NCI-H1694 treated with DMSO at 0.1 percent for 48 hours (cell line): Measurements from ENCODE around the gene PLD6.
"Not testable (repeated sequence)": the region's sequence is repeated elsewhere in the genome, so short reads cannot be mapped to it uniquely, and the experiment has no call there.

Source experiments
- DNase-seq: peaks from one replicate; lab custom pipeline; 2025; lab: John Stamatoyannopoulos, UW

PLD6 gene, protein sequence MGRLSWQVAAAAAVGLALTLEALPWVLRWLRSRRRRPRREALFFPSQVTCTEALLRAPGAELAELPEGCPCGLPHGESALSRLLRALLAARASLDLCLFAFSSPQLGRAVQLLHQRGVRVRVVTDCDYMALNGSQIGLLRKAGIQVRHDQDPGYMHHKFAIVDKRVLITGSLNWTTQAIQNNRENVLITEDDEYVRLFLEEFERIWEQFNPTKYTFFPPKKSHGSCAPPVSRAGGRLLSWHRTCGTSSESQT

DNA sequence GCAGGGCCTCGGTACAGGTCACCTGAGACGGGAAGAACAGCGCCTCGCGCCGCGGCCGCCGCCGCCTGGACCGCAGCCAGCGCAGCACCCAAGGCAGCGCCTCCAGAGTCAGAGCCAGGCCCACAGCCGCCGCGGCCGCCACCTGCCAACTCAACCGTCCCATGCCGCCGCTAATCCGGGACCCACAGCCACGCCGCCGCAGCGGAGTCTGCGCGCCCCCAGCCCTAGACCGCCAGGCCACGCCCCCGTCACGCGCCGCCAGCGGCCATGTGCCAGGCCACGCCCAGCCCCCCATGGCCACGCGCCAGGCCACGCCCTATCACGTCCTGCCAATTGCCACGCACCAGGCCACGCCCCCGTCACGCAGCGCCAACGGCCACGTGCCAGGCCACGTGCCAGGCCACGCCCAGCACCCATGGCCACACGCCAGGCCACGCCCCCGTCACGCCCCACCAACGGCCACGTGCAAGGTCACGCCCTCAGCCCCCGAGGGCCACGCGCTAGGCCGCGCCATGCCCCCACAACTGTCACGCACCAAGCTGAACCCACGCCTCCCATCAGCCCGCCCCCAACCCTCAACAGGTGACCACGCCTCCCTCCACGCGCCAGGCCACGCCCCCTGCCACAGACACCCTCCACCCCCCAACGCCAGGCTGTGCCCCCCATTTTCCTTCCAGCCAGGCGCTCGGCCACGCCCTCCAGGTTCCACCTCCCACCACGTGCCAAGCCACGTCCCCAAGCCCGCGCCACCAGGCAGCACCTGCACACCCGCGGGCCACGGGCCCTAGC, at the start of gene PLD6:
Gene PLD6, minus strand, starts transcription at position 210 of the 789 bp plus-strand sequence. Its CDS starts 47 bp downstream, at position 163.
- peak; percentile 31 for DNase-seq

DNA sequence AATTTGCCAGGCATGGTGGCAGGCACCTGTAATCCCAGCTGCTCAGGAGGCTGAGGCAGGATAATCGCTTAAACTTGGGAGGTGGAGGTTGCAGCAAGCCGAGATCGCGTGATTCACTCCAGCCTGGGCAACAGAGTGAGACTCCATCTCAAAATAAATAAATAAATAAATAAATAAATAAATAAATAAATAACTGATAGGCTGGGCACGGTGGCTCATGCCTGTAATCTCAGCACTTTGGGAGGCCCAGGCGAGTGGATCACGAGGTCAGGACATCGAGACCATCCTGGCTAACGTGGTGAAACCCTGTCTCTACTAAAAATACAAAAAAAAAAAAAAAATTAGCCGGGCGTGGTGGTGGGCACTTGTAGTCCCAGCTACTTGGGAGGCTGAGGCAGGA, 49.6 kb upstream of the PLD6 start:
- DNase-seq = not testable (repeated sequence)

DNA sequence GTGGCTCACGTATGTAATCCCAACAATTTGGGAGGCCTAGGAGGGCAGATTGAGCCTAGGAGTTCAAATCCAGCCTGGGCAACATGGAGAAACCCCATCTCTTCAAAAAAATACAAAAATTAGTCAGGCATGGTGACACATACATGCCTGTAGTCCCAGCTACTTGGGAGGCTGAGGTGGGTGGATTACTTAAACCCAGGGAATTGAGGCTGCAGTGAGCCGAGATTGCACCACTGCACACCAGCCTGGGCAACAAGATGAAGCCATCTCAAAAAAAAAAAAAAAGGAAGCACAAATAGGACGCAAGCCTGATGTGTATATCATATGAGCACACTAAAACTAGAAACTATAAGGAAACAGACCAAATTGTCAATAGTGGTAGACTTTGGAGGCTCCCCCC, 47.9 kb upstream of the PLD6 start:
- DNase-seq = no peak

DNA sequence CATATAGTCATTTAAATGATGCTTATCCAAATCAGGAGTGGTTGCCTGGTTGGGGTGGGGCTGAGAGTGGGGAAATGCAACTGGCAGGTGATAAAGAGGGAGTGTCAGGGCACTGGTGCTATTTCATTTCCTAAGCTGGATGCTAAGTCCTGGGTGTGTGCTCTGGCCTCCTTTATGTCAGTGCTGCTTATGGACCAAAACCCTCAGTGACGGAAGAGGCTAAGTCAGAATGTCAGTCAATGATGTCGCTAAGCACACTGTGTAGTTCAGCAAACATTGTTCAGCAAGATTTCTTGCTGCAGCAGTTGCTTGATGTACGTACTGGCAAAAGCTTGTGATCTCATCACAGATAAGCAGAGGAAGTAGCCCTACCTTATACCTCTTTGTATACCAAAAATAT, 47.3 kb upstream of the PLD6 start:
- no peak for DNase-seq

DNA sequence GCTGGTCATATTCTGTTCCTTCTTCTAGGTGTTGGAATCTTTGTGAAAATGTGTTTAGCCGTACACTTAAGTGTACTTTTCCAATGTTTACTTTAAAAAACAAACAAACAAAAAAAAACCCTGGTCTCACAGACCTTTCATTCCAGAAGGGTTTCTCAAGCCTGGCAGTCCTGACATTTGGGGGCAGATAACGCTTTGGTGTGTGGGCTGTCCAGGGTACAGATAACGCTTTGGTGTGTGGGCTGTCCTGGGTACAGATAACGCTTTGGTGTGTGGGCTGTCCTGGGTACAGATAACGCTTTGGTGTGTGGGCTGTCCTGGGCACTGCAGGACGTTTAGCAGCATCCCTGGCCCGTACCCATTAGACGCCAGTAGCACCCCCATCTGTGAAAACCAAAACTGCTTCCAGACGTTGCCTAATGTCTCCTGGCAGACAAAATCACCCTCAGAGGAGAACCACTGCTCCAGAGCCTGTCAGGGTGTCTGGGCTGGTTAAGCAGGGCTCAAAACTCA, 46.1 kb upstream of the PLD6 start:
- DNase-seq = no peak

DNA sequence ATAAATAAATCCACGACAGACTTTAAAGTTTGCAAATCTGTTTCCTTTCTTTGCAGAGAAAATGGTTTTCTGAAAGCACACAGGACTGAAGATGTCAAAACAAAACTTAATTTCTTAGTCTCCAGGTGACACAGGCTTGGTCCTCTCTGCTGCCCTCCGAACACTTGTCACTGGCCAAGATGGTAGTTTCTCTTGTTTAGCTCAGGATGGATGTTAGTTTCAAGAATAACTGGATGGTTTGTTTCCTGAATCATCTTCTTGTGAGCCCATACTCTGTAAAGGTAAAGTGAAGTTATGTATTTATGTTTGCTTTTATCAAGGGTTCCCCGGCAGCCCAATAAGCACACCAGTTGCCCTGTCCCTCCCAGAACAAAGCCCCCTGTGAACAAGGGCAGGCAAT, 40.7 kb upstream of the PLD6 start:
- no peak for DNase-seq

DNA sequence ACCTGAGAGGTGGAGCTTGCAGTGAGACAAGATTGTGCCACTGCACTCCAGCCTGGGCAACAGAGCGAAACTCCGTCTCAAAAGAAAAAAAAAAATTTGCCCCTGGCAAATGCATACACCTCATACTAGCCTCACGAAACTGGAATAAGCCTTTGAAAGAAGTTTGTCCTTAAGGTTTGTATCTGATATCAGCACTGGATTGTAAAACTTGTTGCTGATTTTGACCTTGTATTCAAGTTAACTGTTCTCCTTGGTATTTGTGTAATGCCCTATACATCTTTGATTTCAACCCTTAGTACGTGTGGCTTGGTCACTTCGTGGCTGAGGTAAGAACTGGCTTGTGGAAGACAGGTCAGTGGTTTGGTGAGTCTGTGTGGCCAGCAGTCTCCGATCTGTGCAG, 37.0 kb upstream of the PLD6 start:
- DNase-seq = no peak

DNA sequence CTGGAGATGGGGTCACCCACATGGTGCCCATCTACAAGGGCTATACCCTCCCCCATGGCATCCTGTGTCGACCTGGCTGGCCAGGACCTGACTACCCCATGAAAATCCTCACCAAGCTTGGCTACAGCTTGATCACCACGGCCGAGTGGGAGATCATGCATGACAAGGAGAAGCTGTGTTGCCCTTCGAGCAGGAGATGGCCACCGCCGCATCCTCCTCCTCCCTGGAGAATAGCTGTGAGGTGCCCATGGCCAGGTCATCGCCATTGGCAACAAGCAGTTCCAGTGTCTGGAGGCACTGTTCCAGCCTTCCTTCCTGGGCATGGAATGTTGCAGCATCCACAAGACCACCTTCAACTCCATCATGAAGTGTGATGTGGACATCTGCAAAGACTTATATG, 36.1 kb upstream of the PLD6 start:
- no peak for DNase-seq

DNA sequence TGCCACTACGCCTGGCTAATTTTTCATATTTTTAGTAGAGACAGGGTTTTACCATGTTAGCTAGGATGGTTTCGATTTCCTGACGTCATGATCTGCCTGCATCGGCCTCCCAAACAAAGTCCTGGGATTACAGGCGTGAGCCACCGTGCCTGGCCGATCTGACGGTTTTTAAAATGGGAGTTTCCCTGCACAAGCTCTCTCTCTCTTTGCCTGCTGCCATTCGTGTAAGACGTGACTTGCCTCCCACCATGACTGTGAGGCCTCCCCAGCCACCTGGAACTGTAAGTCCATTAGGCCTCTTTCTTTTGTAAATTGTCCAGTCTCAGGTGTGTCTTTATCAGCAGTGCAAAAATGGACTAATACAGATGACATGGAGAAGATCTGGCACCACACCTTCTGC, 35.5 kb upstream of the PLD6 start:
- no peak for DNase-seq

DNA sequence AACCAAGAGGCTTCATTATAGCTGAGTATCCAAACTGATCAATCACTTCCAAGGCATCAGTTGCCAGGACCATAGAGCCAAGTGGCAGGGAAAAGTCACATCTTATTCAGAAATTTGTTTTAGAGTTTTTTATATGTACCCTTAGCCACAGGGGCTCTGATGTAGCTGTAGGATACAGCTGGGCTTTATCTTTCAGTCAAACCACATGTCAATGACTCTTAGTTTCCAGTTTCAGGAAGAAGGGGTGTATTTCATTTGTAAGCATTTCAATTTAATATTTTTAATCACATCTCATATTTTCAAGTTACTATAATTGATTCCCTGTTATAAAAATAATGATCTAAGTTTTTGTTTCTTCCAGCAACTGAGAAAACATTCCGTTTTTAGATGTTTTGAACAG, 33.7 kb upstream of the PLD6 start:
- DNase-seq = no peak

DNA sequence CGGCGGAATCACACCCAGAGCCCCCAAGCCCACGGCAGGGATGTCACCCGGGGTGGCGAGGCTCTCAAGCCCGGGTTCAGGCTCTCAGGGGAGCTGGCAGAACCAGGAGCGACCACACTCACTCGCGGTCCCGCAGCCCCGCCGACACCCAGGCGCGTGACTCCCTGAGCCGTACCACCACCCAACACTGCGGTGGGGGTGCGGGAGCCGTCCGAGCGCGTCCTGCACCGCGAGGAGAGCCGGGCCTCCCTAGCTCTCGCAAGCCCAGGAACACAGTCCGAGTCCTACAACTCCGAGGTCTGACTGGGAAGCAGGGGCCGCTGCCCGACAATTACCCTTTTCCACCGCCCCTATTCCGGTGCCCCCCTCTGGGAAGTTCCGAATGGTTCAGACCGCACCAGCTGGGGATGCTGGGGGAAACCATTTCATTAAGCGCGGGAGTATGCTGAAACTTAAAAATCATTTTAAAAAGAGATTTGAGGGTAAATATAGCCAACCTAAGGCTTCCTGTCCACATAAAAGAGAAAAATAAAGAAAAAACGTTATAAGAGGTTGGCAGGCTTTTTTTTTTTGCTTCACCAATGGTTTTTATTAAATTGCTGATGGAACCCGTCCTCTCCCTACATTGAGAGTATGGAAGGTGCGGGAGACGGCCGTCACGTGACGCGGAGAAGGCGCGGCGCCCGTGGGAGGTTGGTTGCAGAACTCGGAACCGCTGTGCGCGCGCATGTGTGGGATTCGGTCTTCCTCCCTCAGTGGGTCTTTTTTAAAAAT, 31.1 kb upstream of the PLD6 start, which contains the start of gene FLCN:
Gene FLCN, minus strand, starts transcription at position 143 of the 774 bp plus-strand sequence. CDS start 9,031 bp downstream, outside the sequence.
- DNase-seq = peak; percentile 93

DNA sequence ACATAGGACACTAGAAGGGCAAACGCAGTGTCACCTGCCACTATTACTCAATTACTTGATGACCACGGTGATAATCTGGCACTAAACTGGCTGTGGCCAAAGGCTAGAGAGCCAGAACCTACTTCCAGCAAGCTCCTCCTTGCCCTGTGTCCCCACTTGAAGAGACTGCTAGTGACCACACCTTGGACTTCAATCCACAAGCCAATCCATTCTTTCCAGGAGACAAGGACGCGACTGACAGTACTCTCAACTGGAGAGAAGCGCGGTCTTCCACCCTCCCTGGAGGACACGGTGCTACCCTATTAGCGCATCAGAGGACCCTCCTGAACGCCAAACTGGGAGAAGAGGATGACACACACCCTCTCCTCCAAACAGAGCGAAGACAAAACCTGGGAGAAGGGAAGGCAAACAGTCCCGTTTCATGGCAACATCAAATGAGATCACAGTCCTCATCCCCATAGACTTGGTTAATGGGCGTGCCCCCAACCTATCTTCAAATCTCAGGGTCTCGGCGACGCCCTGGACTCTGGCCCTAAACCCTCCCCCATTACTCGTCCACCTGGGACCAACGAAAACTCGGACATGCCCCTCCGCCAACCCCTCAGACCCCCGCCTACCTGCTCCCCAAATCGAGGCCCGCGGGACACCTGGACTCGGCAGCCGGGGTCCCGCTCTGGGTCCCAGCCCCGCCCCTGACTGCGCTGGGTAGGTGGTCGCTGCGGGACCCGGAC, 30.3 kb upstream of the PLD6 start:
- peak; percentile 5 for DNase-seq

DNA sequence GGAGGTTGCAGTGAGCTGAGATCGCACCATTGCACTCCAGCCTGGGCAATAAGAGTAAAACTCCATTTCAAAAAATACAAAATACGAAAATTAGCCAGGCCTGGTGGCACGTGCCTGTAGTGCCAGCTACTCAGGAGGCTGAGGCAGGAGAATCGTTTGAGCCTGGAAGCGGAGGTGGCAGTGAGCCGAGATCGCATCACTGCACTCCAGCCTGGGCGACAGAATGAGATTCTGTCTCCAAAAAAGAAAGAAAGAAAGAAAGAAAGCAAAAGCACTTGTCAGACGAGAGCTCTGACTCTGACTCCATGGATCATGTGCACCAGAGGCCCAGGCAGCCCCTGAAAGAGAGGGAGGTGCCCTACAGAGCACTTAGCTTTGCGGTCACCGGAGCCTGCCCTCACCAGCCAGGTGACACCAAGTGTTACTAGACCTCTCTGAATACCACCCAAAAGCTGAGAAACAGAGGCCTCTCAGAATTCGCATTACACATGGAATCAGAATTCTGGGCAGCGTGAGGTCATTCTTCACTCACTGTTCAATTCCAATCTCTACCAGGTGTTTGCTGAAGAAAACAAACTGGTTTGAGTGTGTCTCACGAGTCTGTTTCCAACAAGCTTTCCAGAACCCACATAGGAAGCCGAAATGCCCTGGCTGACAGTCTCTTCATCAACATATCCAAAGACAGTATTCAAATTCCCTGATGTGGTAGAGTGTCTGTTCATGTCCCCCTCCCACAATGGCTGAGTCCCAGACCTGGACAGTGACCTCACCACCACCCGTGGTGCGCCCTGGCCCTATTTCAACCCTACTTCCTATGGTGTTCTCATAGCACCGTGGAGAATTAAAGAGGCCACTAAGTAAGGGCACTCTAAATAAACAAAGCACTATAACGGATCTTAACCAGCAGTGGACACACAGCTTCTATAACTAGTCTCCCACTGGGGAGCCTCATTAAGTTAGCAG, 29.4 kb upstream of the PLD6 start:
- DNase-seq = no peak

DNA sequence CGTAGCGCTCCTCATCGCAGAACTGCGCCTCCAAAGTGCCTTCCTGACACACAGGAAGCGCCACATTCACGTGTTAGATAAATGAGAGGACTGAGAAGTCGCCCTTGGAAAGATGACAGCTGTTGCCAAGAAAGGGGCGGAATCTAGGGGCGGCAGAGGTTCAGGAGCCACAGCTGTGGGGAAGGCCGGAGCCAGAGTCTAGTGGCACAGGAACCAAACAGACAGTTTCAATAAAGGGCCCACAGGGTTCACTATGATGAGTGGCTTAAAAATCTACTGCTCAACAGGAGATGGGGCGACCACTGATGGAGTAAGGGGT, 26.1 kb upstream of the PLD6 start:
- DNase-seq = no peak

DNA sequence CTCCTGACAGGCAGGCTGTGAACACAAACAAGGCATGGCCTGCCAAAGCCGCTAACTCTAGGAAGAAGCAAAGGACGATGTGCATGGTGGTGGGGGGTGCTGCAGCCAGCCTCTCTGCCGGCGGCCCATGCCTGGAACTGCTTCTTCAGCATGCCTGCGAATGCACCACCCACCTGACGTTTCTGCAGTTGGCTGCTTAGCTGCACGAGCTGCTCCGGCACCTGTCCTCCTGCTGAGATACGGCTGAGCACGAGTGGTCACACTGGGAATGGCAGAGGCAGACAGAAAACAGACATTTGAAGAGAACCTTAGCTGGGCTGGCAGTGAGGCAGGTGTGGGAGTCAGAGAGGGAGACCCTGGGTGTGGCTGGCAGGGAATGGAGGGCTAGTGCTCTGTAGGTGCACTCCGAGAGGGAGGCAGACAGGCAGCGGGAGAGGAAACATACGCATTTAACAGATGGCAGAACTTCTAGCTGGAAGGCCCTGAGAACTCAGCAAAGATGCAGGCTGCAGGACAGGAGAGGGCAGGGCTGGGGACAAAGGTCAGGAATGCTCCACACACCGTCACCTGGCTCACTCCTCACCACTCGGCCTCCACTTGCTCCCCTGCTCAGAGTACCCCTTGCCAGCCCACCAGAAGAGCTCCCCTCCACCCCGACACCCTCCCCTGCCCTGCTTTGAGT, 25.6 kb upstream of the PLD6 start:
- DNase-seq = peak; percentile 17

DNA sequence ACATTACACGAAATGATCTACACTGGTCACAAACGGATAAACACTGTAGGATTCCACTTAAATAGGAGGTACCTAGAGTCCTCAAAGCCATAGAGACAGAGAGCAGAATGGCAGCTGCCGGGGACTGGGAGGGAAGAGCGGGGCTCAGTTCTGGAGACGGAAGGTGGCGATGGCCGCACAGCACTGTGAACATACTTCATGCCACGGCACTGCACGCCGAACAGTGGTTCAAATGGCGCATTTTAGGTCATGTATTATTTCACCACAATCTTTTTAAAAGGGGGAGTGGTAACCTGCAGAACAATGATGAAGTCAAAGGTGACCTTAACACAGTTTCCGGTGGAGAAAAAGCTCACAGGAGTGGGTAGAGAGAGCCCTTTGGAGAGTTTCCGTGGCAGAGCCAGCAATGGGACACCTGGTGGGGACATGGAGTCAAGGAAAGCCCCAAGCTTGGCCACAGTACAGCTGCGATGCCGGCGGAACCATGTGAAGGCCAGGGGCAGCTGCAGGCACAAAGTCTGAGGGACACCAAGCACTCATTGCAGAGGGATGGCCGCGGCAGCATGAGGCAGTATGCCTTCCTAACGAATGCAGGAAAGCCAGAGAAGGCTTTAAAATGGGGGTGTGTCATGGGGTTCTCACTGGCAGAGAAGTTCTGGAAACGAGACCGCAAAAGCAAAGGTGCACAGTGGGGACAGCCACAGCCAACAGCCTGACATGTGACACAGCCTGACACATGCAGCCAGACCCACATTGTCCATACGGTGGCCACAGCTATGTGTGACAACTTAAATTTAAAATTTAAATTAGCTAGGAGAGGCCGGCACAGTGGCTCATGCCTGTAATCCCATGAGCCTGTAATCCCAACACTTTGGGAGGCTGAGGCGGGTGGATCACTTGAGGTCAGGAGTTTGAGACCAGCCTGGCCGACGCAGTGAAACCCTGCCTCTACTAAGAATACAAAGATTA, 23.6 kb upstream of the PLD6 start:
- no peak for DNase-seq

DNA sequence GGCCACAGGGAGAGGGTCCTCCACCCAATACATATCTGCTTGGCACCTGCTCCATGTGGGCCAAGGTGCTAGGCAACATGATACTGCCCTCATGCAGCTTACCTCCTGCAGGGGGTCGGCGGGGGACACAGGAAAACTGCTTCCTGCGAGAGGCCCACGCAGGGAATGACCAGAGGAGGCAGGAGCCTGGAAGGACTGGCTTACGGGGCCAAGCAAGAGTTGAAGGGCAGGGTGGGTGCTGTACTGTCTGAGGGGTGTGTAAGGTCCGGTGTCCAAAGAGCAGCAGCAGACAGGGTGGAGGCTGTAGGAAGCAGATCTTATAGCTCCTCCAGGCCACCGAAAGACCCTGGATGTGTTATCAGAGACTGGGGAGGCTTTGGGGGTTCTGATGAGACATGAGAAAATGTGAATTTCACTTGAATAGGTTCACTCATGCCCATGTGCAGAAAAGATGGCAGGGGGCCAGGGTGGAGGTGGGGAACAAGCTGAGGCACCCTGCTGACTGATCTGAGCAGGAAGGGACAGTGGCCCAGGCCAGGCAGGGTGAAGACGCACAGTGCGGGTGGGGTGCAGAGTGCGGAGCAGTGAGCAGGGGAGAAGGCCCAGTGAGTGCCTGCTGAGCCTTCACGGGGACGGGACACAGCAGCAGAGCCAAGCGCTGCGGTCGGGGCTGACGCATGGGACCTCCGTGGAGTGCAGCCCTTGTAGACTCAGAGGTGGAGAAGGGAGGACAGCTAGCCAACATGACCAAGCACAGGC, 22.6 kb upstream of the PLD6 start:
- no peak for DNase-seq
